PFSK-1 (cell line): ENCODE data around the gene HOMER3.

Source experiments
- FOXP2 ChIP-seq: optimal IDR thresholded peaks from 2 replicates; pipeline ENCODE3; 2011; ENCODE audit warnings: borderline replicate concordance, control low read depth, inconsistent platforms; ENCODE audit not compliant: insufficient read depth; ENCODE audit errors: extremely low read length, extremely low read depth
- POLR2AphosphoS5 ChIP-seq: IDR thresholded peaks from 2 replicates; pipeline ENCODE4 v1.6.1; 2012; ENCODE audit warnings: low read depth, mild to moderate bottlenecking, control low read depth, low read length, moderate library complexity
- SIN3A ChIP-seq: IDR thresholded peaks from 2 replicates; pipeline ENCODE4 v1.6.1; 2012; ENCODE audit warnings: mild to moderate bottlenecking, low read length, moderate library complexity, borderline replicate concordance; ENCODE audit not compliant: insufficient read depth
- TAF1 ChIP-seq: IDR thresholded peaks from 2 replicates; pipeline ENCODE4 v1.6.1; 2012; ENCODE audit warnings: low read length, control low read depth, borderline replicate concordance; ENCODE audit not compliant: insufficient read depth
- TF ChIP-seq, protein P1 (sequence below), 2 experiments: IDR thresholded peaks; 2 replicates each; pipeline versions ENCODE4 v1.6.1 to v1.8.0; 2011 to 2012; ENCODE audit warnings: low read depth in 2 of 2, low read length in 2 of 2, control low read depth in 1 of 2, inconsistent platforms in 1 of 2, mild to moderate bottlenecking in 1 of 2, moderate library complexity in 1 of 2; ENCODE audit not compliant: insufficient read depth in 1 of 2

Gene HOMER3

DNA sequence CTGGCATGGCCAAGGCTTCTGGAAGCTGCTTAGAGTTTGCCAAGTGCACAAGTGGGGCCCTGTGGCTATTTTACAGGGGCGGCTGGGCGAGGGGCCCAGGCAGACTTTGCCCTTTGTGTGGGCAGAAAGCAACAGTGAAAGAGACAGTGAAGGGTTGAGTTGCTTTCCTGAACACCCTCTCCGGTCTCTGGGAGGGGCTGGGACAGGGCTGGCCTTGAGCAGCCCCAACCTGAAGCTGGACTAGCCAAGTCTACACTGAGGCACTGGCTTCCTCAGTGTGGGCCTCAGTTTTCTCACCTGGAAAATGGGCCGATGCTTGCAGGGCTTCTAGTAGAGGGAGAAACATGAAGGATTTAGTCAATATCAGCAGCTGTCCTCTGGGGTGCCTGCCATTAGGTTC lies 2.4 kb upstream of the HOMER3 start:
- TF ChIP-seq SIN3A (no peak), FOXP2 (no peak), POLR2AphosphoS5 (no peak), TAF1 (no peak)
- TF ChIP-seq, protein P1, sequence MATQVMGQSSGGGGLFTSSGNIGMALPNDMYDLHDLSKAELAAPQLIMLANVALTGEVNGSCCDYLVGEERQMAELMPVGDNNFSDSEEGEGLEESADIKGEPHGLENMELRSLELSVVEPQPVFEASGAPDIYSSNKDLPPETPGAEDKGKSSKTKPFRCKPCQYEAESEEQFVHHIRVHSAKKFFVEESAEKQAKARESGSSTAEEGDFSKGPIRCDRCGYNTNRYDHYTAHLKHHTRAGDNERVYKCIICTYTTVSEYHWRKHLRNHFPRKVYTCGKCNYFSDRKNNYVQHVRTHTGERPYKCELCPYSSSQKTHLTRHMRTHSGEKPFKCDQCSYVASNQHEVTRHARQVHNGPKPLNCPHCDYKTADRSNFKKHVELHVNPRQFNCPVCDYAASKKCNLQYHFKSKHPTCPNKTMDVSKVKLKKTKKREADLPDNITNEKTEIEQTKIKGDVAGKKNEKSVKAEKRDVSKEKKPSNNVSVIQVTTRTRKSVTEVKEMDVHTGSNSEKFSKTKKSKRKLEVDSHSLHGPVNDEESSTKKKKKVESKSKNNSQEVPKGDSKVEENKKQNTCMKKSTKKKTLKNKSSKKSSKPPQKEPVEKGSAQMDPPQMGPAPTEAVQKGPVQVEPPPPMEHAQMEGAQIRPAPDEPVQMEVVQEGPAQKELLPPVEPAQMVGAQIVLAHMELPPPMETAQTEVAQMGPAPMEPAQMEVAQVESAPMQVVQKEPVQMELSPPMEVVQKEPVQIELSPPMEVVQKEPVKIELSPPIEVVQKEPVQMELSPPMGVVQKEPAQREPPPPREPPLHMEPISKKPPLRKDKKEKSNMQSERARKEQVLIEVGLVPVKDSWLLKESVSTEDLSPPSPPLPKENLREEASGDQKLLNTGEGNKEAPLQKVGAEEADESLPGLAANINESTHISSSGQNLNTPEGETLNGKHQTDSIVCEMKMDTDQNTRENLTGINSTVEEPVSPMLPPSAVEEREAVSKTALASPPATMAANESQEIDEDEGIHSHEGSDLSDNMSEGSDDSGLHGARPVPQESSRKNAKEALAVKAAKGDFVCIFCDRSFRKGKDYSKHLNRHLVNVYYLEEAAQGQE (IDR thresholded peaks at IDR 0.05; ENCODE audit: insufficient read depth in 1 of 2, low read depth in 2 of 2, low read length in 2 of 2) = no peak

DNA sequence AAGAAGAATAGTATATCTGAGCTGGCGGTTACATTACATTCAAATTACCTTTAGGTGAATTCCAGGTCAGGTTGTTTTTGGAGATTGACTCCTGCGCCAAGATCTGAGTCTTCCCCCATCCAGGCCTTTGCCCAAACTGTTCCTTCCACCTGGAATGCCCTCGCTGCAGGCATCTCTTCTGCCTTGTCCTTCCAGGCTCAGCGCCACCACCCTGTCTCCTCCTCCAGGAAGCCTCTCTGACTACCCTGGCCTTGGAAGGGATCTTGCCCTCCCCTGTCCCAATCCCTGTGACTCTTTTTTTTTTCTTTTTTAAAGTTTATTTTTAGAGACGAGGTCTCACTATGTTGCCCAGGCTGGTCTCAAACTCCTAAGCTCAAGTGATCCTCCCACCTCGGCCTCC lies 1.7 kb upstream of the HOMER3 start:
- TF ChIP-seq TAF1 (no peak), POLR2AphosphoS5 (no peak), SIN3A (no peak), FOXP2 (no peak)
- TF ChIP-seq, protein P1 (IDR thresholded peaks at IDR 0.05; ENCODE audit: insufficient read depth in 1 of 2, low read depth in 2 of 2, low read length in 2 of 2) = no peak

- TF ChIP-seq TAF1 = no peak
- no peak for TF ChIP-seq POLR2AphosphoS5
Observed at GRCh38 chr19:18941628-18942354, 774 bp upstream of the HOMER3 start.

DNA sequence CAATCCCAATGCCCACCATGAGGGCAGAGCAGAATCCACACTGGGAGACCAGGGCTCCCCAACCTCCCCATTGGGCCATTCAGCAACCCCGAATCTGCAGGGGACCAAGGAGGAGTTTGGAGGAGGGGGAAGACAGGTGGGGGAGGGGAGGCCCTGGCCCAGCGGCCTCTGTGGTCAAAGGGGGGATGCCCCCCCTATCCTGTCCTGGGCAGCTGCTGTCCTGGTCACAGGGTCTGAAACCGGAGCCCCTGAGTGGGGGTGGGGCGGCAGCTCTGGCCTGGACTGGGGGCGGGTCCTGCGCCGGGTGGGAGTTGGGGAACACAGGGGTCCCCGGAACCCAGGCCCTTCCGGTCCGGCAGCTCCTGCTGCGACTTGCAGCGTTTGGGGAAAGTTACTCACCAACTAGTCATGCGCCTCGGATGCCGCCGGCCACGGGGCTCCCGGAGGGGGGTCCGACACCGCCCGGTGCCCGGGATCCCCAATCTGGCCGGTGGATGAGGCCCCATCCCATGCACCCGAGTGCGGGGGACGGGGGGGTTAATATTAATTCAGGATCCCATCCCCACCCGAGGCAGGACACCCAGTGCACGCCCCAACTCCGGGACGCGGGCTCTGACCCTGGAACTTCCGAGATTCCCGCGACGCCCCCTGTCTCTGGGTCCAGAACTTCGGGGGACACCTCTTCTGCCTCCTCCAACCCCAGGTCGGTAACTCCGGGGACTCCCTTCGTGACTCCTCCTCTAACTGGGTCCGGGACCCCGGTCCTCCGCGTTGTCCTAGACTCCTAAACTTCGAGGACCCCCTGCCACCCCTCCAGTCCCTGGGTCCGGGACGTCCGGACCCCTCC lies 872 bp downstream of the HOMER3 start:
- TF ChIP-seq SIN3A = no peak
- TF ChIP-seq POLR2AphosphoS5 = no peak
- TF ChIP-seq FOXP2 = no peak
- TF ChIP-seq TAF1 = no peak
- TF ChIP-seq, protein P1 (IDR thresholded peaks at IDR 0.05; ENCODE audit: insufficient read depth in 1 of 2, low read depth in 2 of 2, low read length in 2 of 2) = no peak

GRCh38 chr19:18939163-18939562 lies 1.9 kb downstream of the HOMER3 start:
- TF ChIP-seq, protein P1 (IDR thresholded peaks at IDR 0.05; ENCODE audit: insufficient read depth in 1 of 2, low read depth in 2 of 2, low read length in 2 of 2) = no peak
- TF ChIP-seq SIN3A = no peak
- TF ChIP-seq FOXP2 = no peak
- no peak for TF ChIP-seq TAF1
- TF ChIP-seq POLR2AphosphoS5 = no peak
